ENCODE data around the gene GGT7. TPM values are rescaled to one million over a fixed set of nuclear protein-coding genes. Genes with fewer than 3 reads are reported as not detected.

The GGT7 gene
- total RNA-seq, 1 experiment from 2014 or later = 11.5 TPM

- no peaks in the 10 kb centered on the region for H3K27me3 ChIP-seq (ENCODE audit: control insufficient read depth, insufficient read depth, low read length)
- H3K36me3 ChIP-seq (ENCODE audit: control insufficient read depth, insufficient read depth, low read length) = no peaks in the 10 kb centered on the region
- CTCF ChIA-PET = no interaction called here
- no peaks in the 10 kb centered on the region for H3K9me3 ChIP-seq (ENCODE audit: control insufficient read depth, insufficient read depth, low read depth, low read length)
- DNase-seq (ENCODE audit: low read depth, low spot score) (no peak), ATAC-seq (no peak)
- no TSS peak for BruUV-seq (replicated peaks)
- intact Hi-C loops (cut with micrococcal nuclease; ENCODE audit: unreplicated experiment) (no loop called here), in situ Hi-C loops (cut with HindIII; ENCODE audit: low pct_unique_long_range_greater_than_20kb, low sequenced_read_pairs) (no loop called here)
- H3K27ac ChIP-seq (ENCODE audit: low read length) = no peak overlapping the region
- POLR2A ChIA-PET = no interaction called here
- no peak overlapping the region for H3K4me3 ChIP-seq (ENCODE audit: low read depth in 2 of 2, low read length in 2 of 2)
- no peaks in the 10 kb centered on the region for H3K4me1 ChIP-seq (ENCODE audit: control insufficient read depth, insufficient read depth, low read length)
- TF ChIP-seq, protein P1, sequence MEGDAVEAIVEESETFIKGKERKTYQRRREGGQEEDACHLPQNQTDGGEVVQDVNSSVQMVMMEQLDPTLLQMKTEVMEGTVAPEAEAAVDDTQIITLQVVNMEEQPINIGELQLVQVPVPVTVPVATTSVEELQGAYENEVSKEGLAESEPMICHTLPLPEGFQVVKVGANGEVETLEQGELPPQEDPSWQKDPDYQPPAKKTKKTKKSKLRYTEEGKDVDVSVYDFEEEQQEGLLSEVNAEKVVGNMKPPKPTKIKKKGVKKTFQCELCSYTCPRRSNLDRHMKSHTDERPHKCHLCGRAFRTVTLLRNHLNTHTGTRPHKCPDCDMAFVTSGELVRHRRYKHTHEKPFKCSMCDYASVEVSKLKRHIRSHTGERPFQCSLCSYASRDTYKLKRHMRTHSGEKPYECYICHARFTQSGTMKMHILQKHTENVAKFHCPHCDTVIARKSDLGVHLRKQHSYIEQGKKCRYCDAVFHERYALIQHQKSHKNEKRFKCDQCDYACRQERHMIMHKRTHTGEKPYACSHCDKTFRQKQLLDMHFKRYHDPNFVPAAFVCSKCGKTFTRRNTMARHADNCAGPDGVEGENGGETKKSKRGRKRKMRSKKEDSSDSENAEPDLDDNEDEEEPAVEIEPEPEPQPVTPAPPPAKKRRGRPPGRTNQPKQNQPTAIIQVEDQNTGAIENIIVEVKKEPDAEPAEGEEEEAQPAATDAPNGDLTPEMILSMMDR (IDR thresholded peaks at IDR 0.05) = no peak
- TF ChIP-seq POLR2AphosphoS5 (IDR thresholded peaks at IDR 0.05; ENCODE audit: low read depth, low read length) (no peak), SIN3A (IDR thresholded peaks at IDR 0.05; ENCODE audit: borderline replicate concordance, insufficient read depth, low read depth, low read length) (no peak), TCF7L2 (IDR thresholded peaks at IDR 0.05; ENCODE audit: low read depth, low read length) (no peak)
- TF ChIP-seq, protein P2, sequence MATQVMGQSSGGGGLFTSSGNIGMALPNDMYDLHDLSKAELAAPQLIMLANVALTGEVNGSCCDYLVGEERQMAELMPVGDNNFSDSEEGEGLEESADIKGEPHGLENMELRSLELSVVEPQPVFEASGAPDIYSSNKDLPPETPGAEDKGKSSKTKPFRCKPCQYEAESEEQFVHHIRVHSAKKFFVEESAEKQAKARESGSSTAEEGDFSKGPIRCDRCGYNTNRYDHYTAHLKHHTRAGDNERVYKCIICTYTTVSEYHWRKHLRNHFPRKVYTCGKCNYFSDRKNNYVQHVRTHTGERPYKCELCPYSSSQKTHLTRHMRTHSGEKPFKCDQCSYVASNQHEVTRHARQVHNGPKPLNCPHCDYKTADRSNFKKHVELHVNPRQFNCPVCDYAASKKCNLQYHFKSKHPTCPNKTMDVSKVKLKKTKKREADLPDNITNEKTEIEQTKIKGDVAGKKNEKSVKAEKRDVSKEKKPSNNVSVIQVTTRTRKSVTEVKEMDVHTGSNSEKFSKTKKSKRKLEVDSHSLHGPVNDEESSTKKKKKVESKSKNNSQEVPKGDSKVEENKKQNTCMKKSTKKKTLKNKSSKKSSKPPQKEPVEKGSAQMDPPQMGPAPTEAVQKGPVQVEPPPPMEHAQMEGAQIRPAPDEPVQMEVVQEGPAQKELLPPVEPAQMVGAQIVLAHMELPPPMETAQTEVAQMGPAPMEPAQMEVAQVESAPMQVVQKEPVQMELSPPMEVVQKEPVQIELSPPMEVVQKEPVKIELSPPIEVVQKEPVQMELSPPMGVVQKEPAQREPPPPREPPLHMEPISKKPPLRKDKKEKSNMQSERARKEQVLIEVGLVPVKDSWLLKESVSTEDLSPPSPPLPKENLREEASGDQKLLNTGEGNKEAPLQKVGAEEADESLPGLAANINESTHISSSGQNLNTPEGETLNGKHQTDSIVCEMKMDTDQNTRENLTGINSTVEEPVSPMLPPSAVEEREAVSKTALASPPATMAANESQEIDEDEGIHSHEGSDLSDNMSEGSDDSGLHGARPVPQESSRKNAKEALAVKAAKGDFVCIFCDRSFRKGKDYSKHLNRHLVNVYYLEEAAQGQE (IDR thresholded peaks at IDR 0.05; ENCODE audit: insufficient read depth in 1 of 2, low read depth in 2 of 2, low read length in 1 of 2) = no peak
These were observed 11.6 kb upstream of the GGT7 start for GRCh38 chr20:34884260-34884659.

- Histone ChIP-seq H3K27me3 (ENCODE audit: control insufficient read depth, insufficient read depth, low read length) (no peaks in the 10 kb centered on the region), H3K9me3 (ENCODE audit: control insufficient read depth, insufficient read depth, low read depth, low read length) (no peaks in the 10 kb centered on the region), H3K27ac (ENCODE audit: low read length) (no peak overlapping the region), H3K4me3 (ENCODE audit: low read depth in 2 of 2, low read length in 2 of 2) (no peak overlapping the region), H3K36me3 (ENCODE audit: control insufficient read depth, insufficient read depth, low read length) (no peaks in the 10 kb centered on the region), H3K4me1 (ENCODE audit: control insufficient read depth, insufficient read depth, low read length) (no peaks in the 10 kb centered on the region)
- CTCF ChIA-PET = no interaction called here
- DNase-seq (ENCODE audit: low read depth, low spot score) (no peak), ATAC-seq (no peak)
- POLR2A ChIA-PET = no interaction called here
- in situ Hi-C loops (cut with HindIII; ENCODE audit: low pct_unique_long_range_greater_than_20kb, low sequenced_read_pairs) = no loop called here
- TF ChIP-seq POLR2AphosphoS5 (IDR thresholded peaks at IDR 0.05; ENCODE audit: low read depth, low read length) (no peak), SIN3A (IDR thresholded peaks at IDR 0.05; ENCODE audit: borderline replicate concordance, insufficient read depth, low read depth, low read length) (no peak), TCF7L2 (IDR thresholded peaks at IDR 0.05; ENCODE audit: low read depth, low read length) (no peak)
- TF ChIP-seq, protein P2 (IDR thresholded peaks at IDR 0.05; ENCODE audit: insufficient read depth in 1 of 2, low read depth in 2 of 2, low read length in 1 of 2) = no peak
- TF ChIP-seq, protein P1 (IDR thresholded peaks at IDR 0.05) = no peak
- BruUV-seq (replicated peaks) = no TSS peak
- intact Hi-C loops (cut with micrococcal nuclease; ENCODE audit: unreplicated experiment) = no loop called here
These were observed 11.2 kb upstream of the GGT7 start for GRCh38 chr20:34883809-34884208.
